Memory B cell (primary cell): ENCODE data around the gene MRPL24.
A peak's percentile ranks its signal among the peaks of the same experiment; 100 is the strongest.
"Not testable (repeated sequence)": the region's sequence is repeated elsewhere in the genome, so short reads cannot be mapped to it uniquely, and the experiment has no call there.

Experiments
- ATAC-seq: fragments of 150-1000 bp; cut with Tn5 transposase; 2 replicates; pipeline ENCODE4 v1.10.0; 2021; ENCODE audit warnings: low read depth, mild to moderate bottlenecking, moderate library complexity
- DNase-seq, 2 donors: peaks; one replicate each; pipeline ENCODE4 v3.0.0; 2022; ENCODE audit warnings: low spot score in 2 of 2
- H3K27ac Mint-ChIP-seq: one replicate; pipeline ENCODE4 v1.8.0; 2022; ENCODE audit warnings: mild to moderate bottlenecking, moderate library complexity, mixed read lengths
- H3K27me3 Mint-ChIP-seq: one replicate; pipeline ENCODE4 v1.8.0; 2022; ENCODE audit warnings: mixed read lengths
- H3K36me3 Mint-ChIP-seq: one replicate; pipeline ENCODE4 v1.8.0; 2022; ENCODE audit warnings: mild to moderate bottlenecking, mixed read lengths
- H3K4me1 Mint-ChIP-seq: one replicate; pipeline ENCODE4 v1.8.0; 2022; ENCODE audit warnings: mixed read lengths
- H3K4me3 Mint-ChIP-seq: one replicate; pipeline ENCODE4 v1.8.0; 2022; ENCODE audit warnings: mild to moderate bottlenecking, moderate library complexity, mixed read lengths
- H3K9me3 Mint-ChIP-seq: one replicate; pipeline ENCODE4 v1.8.0; 2022; ENCODE audit warnings: mixed read lengths

Gene MRPL24

DNA sequence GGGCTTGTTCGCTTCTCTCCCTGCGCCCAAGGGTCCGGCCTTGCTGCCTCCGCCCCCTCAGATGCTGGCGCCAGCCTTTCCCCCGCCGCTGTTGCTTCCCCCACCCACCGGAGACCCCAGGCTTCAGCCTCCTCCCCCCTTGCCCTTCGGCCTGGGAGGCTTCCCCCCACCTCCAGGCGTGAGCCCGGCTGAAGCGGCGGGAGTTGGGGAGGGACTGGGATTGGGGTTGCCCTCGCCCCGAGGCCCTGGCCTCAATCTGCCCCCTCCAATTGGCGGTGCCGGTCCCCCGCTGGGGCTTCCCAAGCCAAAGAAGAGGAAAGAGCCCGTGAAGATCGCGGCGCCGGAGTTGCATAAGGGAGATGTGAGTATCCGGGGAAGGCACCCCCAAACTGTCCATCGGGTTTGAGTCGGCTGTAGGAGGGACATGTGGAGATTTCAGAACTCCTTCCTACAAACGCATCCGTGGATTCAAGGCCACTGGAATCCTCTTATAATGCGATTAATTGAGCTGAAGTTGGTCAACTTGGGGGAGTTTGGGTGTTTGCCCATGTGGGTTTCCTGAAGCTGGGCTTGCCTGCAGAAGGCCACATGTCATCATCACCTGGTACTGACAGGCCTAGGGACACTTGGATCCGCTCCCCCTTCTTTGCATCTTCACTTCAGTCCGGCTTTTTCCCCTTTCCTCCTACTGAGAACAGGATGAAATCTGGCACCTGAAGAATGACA is 27.2 kb upstream of the MRPL24 start:
- no peak overlapping the region for H3K4me3 Mint-ChIP-seq
- DNase-seq (peak in 1 of 2 donors; percentile 54), ATAC-seq (peak; percentile 1)
- no peaks in the 10 kb centered on the region for H3K27me3 Mint-ChIP-seq
- H3K27ac Mint-ChIP-seq, result no peak overlapping the region
- H3K4me1 Mint-ChIP-seq, result peaks cover 33% of the 10 kb centered on the region
- no peaks in the 10 kb centered on the region for H3K9me3 Mint-ChIP-seq
- H3K36me3 Mint-ChIP-seq, result peaks cover 19% of the 10 kb centered on the region

DNA sequence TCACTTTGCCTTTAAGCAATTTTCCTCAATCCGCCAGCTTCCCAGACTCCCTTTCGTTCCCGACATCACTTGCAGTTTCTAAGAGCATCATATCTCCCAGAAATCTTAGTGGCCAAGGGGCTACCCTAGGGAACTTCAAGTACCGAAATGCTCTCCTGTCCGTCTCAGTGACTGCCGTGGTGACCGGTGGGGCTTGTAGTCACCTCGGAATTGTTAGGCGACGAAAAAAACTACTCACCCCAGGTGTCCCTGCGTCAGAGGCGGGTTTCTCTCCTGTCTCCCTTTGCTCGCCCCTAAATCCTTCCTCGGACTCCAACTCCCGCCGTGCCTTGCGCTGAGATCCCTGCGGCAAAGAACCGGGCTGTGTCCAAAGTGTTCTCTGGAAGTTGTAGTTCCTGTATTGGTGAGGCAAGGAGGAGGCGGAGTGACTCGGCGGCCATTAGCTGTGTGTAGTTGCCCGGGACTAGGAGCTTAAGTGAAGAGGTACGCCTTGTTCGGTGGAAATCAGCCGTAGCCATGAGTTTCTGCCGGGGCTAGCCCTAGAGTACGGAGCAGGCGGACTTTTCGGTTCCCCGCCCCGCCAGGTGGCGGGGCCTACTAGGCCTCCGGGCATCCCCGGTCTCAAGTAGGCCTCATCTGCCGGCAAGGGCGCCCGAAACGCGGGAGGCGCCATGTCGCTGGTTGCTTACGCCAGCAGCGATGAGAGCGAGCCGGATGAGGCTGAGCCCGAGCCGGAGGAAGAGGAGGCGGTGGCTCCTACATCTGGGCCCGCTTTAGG is 26.4 kb upstream of the MRPL24 start, which contains the start of gene PRCC:
TSS of gene PRCC (plus strand) at position 435 of the 778 bp plus-strand sequence. CDS start at position 672, 237 bp downstream.
- DNase-seq, result peak; percentile 89 to 95
- no peaks in the 10 kb centered on the region for H3K27me3 Mint-ChIP-seq
- no peak within 1 kb of the TSS for H3K4me3 Mint-ChIP-seq
- peaks cover 13% of the 10 kb centered on the region for H3K36me3 Mint-ChIP-seq
- ATAC-seq, result peak; percentile 91
- no peak within 1 kb of the TSS for H3K27ac Mint-ChIP-seq
- peaks cover 27% of the 10 kb centered on the region for H3K4me1 Mint-ChIP-seq
- H3K9me3 Mint-ChIP-seq, result no peaks in the 10 kb centered on the region

DNA sequence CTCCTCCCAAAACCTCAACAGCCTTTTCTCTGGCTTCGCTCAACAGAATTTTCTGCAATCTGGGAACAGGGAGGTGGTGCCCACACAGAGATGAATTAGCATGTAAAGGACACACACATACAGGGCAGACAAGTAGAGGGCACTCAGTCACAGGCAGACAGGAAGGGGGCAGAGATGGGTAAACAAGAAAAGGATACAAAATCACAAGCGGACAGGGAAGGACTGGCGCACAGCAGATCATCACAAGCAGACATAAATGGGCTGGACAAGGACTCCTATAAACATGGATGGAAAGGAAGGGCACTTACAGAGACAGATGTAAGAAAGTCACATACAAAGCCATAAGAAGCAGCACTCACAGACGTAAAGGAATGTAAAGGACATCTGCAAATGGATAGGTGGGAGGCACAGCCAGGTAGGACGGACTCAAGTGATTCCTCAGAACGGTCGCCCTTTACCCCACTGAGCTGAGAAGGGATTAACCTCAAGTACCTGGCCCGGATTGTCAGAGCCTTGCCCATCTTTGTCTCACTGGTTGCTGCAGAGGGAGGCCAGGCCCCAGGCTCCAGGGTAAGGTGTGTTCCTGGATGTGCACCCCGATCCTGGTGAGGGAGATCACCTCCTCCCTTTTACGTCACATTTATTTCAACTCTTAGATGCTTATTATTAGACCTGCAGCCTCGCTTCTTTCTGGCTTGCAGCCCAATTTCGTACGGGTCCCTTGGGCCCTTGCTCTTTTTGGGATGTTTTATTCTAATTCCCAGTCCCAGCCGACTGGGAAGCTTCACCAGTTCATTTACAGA is 25.6 kb upstream of the MRPL24 start:
- DNase-seq, result no peak
- ATAC-seq, result no peak
- Mint-ChIP-seq H3K4me1 (peaks cover 27% of the 10 kb centered on the region), H3K4me3 (no peak overlapping the region), H3K9me3 (no peaks in the 10 kb centered on the region), H3K27ac (no peak overlapping the region), H3K27me3 (no peaks in the 10 kb centered on the region), H3K36me3 (peaks cover 13% of the 10 kb centered on the region)

DNA sequence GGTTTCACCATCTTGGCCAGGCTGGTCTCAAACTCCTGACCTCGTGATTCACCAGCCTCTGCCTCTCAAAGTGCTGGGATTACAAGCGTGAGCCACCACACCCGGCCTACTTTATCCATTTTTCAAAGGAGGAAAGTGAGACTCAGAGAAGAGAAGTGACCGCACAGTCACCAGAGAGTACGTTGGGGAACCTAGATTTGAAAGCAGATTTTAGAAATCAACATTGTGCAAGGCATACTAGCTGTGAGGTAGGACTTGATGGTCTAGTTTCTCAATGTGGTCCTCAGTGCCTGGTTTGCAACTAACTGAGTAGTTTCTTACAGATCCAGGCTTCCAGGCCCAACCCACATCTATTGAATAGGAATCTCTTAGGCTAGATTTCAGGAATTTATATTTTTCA is 24.8 kb upstream of the MRPL24 start:
- Mint-ChIP-seq H3K27ac (no peak overlapping the region), H3K4me3 (no peak overlapping the region), H3K36me3 (peaks cover 6% of the 10 kb centered on the region)

DNA sequence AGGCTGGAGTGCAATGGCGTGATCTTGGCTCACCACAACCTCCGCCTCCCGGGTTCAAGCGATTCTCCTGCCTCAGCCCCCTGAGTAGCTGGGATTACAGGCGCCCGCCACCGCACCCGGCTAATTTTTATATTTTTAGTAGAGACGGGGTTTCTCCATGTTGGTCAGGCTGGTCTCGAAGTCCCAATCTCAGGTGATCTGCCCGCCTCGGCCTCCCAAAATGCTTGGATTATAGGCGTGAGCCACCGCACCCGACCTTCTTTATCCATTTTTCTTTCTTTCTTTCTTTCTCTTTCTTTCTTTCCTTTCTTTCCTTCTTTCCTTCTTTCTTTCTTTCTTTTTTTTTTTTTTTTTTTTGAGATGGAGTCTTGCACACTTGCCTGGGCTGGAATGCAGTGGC is 24.2 kb upstream of the MRPL24 start:
- not testable (repeated sequence) for H3K9me3 Mint-ChIP-seq, H3K27ac Mint-ChIP-seq, ATAC-seq, H3K27me3 Mint-ChIP-seq, H3K36me3 Mint-ChIP-seq, H3K4me3 Mint-ChIP-seq, DNase-seq
- peaks cover 18% of the 10 kb centered on the region for H3K4me1 Mint-ChIP-seq

More for the DNA sequence above, 24.8 kb upstream of the MRPL24 start:
- ATAC-seq (no peak), DNase-seq (no peak)
- no peaks in the 10 kb centered on the region for H3K27me3 Mint-ChIP-seq
- H3K9me3 Mint-ChIP-seq, result no peaks in the 10 kb centered on the region
- H3K4me1 Mint-ChIP-seq, result peaks cover 19% of the 10 kb centered on the region

DNA sequence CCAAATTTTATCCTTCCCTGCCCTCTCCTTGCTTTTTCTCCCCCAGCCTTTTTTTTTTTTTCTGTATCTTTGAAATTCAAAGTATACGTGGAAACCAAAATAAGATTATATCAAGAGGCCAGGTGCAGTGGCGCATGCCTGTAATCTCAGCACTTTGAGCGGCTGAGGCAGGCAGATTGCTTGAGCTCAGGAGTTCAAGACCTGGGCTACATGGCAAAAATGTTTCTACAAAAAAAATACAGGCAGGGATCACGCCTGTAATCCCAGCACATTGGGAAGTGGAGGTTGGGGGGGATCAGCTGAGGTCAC is 19.9 kb upstream of the MRPL24 start:
- Mint-ChIP-seq H3K36me3 (no peaks in the 10 kb centered on the region), H3K4me3 (no peak overlapping the region), H3K27ac (no peak overlapping the region), H3K27me3 (no peaks in the 10 kb centered on the region), H3K9me3 (no peaks in the 10 kb centered on the region), H3K4me1 (peaks cover under 1% of the 10 kb centered on the region)
- no peak for DNase-seq
- no peak for ATAC-seq

DNA sequence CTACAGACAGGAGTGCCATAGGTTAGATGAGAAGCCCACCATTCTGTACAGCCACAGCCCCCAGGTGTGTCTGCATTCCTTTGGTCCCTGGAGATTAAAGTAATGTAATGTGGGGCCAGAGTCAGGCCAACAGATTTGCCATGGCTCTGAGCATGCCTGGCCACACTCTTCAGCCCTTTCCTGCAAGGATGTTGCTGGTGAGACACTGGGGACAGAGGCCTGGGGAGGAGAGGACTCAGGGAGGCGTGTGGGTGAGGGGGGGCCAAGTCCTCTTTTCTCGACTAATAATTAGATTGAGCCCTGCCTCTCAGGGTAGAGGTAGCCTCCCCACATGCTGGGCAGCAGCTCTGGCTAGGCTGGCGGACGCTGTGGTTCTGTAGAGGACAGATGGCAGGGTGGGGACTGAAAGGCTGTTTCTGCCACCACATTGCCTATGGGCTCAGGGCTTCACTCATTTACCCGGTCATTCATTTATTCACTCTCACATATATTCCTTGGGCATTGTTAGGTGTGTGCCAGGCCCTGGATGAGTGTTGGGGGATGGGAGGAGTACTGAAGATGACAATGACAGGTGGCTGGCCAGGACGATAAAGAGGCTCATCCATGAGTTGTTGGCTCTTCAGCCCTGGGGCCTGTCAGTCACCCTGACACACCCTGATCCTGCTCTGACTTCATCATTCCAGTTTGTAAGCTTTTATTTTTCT is 19.4 kb upstream of the MRPL24 start:
- Mint-ChIP-seq H3K9me3 (no peaks in the 10 kb centered on the region), H3K27ac (no peak overlapping the region), H3K4me1 (peaks cover 6% of the 10 kb centered on the region), H3K36me3 (no peaks in the 10 kb centered on the region), H3K27me3 (no peaks in the 10 kb centered on the region), H3K4me3 (no peak overlapping the region)
- DNase-seq (no peak), ATAC-seq (no peak)

DNA sequence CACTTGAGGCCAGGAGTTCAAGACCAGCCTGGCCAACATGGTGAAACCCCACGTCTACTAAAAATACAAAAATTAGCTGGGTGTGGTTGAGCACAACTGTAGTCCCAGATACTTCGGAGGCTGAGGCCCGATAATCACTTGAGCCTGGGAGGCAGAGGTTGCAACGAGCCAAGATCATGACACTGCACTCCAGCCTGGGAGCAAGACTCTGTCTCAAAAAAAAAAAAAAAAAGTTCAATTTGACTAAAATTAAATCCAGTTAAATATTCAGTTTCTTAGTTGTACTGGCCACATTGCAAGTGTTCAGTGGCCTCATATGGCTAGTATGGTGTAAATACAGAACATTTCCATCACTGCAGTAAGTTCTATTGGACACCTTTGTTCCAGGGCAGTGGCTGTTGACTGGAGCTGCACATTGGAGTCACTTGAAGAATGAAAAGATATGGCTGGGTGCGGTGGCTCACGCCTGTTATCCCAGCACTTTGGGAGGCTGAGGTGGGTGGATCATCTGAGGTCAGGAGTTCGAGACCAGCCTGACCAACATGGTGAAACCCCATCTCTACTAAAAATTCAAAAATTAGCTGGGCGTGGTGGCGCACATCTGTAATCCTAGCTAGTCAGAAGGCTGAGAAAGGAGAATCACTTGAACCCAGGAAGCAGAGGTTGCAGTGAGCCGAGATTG is 16.8 kb upstream of the MRPL24 start:
- not testable (repeated sequence) for H3K4me3 Mint-ChIP-seq, H3K36me3 Mint-ChIP-seq, H3K27ac Mint-ChIP-seq, DNase-seq, H3K9me3 Mint-ChIP-seq, ATAC-seq, H3K27me3 Mint-ChIP-seq
- H3K4me1 Mint-ChIP-seq, result peaks cover 15% of the 10 kb centered on the region

DNA sequence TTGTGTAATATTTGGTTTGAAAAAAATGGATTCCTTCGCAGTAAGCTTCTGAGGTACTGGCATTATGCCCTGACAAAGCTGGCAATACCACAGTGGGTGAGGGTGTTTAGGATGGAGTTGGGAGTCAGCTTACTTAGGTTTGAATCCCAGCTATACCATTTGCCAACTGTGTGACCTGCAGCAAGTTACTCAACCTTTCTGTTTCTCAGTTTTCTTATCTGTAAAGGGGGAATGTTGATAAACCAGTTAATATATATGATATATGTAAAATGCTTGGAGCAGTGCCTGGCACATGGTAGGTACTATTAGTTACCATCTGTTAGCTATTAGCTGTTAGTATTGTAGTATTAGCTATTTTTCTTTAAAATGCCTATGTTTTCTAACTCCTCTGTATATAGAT is 15.5 kb upstream of the MRPL24 start:
- Mint-ChIP-seq H3K27me3 (no peaks in the 10 kb centered on the region), H3K27ac (no peak overlapping the region), H3K4me3 (no peak overlapping the region), H3K4me1 (peaks cover 16% of the 10 kb centered on the region), H3K9me3 (no peaks in the 10 kb centered on the region), H3K36me3 (no peaks in the 10 kb centered on the region)
- DNase-seq (no peak), ATAC-seq (no peak)

DNA sequence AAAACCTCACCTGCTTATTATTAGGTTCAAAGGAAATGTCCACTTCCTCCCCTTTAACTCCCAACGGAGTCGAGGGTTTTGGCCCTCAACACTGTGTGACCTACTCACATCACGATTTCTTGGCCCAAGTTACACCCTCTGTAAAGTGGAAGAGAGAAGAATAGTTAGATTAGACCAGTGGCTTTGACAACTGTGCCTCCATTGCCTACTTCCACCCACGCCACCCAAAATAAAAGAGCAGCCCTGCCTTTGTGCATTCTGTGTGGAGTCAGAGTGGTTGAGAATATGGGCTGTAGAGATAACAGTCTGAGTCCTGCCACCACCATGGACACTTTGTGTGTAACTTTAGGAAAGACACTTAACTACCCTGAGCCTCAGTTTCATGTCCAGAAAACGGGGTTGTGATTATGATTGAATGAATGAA is 14.7 kb upstream of the MRPL24 start:
- Mint-ChIP-seq H3K4me1 (peaks cover 16% of the 10 kb centered on the region), H3K36me3 (no peaks in the 10 kb centered on the region), H3K4me3 (no peak overlapping the region), H3K9me3 (no peaks in the 10 kb centered on the region), H3K27ac (no peak overlapping the region), H3K27me3 (no peaks in the 10 kb centered on the region)
- DNase-seq (no peak), ATAC-seq (no peak)

DNA sequence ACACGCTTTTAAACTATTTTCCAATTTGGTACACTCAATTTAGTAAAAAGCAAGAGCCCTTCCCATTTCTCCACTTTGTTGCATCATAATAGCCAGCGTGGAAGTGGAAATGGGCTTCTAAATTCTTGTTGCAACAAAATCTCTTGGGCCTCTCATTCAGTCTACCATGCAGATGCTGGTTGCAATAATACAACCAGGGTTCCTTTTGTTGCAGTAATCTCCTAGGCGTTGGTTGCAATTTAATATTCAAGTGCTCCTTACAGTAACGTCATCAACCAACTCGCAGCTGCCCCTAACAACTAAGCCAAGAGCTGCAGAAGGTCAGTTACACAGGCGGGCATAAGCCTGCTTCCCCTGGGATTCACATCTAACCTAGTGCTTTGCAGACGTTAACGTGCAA is 13.3 kb upstream of the MRPL24 start:
- no peak for ATAC-seq
- DNase-seq, result no peak
- no peak overlapping the region for H3K27ac Mint-ChIP-seq
- H3K9me3 Mint-ChIP-seq, result no peaks in the 10 kb centered on the region
- no peak overlapping the region for H3K4me3 Mint-ChIP-seq
- H3K4me1 Mint-ChIP-seq, result peaks cover 29% of the 10 kb centered on the region
- H3K27me3 Mint-ChIP-seq, result no peaks in the 10 kb centered on the region
- H3K36me3 Mint-ChIP-seq, result no peaks in the 10 kb centered on the region

DNA sequence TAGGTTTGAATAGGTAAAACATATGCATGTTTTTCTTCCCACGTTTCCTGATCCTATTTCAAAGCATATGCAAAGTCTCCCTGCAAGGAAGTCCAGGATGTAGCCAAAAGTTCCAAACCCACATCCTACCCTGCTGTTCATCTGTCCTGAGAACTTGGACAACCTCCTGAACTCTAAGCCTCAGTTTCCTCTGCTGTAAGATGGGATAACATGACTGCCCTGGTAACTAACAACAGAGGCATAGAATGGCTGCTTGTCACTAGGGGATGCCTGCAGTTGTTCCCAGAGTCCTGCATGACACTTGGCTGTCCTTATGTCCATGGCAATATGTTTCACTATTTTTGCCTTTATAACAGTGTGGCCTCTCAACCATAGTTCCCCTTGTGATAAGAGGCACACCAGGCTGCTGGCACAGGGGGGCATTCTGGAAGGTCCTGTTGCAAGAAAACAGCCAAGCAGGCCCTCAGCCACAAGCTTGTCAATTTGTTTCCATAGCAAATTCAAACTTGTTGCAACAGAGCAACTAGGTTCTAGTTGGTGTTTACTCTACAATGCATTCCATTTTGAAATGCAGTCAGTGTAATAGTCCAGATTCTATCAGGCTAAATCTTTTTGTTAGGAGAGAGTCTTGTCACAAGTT is 12.1 kb upstream of the MRPL24 start:
- DNase-seq (no peak), ATAC-seq (no peak)
- peak overlapping the region; percentile 82 for H3K4me3 Mint-ChIP-seq
- peaks cover 41% of the 10 kb centered on the region for H3K4me1 Mint-ChIP-seq
- H3K27me3 Mint-ChIP-seq, result no peaks in the 10 kb centered on the region
- H3K9me3 Mint-ChIP-seq, result no peaks in the 10 kb centered on the region
- no peaks in the 10 kb centered on the region for H3K36me3 Mint-ChIP-seq
- peak overlapping the region; percentile 25 for H3K27ac Mint-ChIP-seq
